SIG-M5 treated with dmso at 0.1 percent for 504 hours (cell line): Measurements from ENCODE around the gene LPA.
A peak's percentile ranks its signal among the peaks of the same experiment; 100 is the strongest.

Experiments used
- DNase-seq: peaks from one replicate; lab custom pipeline; 2025; ENCODE audit not compliant: unreplicated experiment; lab: John Stamatoyannopoulos, UW

LPA gene

DNA sequence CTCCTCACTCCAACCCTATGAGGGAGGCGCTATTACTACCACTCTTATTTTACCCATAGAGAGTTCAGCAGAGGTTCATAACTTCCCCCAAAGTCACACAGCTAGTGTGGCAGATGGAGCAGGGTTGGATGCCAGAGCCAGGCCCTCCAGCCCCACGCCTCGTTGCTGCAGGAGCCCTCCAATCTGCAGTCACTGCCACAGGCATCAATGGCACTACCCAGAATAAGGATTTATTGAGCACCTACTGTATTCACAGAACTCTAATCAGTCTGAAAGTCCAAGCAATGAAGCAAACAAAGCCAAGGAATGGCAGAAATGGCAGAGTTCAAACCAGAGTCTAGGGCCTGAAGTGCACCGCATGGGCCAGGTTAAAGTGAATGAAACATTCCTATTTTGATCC lies 144.9 kb downstream of the LPA start:
- DNase-seq: peak; percentile 1

DNA sequence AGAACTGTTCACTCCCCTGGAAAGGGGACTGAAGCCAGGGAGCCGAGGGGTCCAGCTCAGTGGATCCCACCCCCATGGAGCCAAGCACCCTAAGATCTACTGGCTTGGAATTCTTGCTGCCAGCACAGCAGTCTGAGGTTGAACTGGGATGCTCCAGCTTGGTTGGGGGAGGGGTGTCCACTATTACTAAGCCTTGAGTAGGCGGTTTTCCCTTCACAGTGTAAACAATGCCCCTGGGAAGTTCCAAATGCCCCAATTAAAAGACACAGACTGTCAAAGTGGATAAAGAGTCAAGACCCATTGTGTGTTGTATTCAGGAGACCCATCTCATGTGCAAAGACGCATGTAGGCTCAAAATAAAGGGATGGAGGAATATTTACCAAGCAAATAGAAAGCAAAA lies 150.2 kb downstream of the LPA start:
- DNase-seq: no peak

DNA sequence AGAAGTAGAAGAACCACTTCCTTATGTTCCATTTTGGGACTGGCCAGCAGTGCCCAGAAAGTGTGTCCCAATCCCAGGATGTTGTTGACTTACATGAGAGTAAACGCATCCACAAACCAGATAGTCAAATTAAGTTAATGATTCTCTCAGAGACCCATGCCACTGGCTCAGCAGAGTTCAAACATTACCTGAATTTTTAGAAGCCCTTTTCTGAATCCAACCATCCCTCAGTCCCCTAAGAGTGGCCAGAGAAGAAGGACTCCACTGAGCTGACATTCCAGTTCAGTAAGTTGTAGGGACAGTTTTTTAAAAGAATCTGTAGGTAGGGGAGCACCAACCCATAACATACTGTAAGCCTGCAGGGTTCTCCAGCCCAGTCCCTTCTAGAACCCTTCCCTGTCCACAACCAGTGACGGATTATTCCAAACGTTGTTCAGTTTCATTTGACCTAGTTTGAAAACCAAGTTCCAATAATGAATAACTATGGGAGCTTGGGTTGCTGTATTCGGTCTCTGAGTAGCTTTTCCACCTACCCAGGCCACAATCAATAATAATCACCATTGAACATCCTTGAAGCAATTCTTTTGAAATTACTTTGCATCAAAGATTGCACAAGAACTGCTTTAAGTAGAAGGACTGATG lies 153.0 kb downstream of the LPA start:
- no peak for DNase-seq

DNA sequence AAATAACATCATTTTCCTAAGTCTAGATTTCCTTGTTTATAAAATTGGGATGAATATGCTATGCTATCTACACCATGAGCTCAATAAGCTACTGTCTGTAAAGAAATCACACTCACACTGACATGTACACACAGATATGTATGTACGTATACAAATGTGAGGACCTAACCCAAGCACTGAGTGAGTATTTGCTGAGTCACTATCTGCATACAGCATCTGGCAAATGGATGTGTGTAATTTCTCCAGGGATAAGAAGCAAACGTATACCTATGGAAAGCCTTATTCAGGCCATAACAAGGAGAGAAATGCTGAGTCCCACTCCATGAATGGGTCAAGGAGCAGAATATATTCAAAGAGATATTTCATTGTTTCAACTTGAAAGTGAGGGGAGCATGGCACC lies 153.9 kb downstream of the LPA start:
- DNase-seq: no peak

DNA sequence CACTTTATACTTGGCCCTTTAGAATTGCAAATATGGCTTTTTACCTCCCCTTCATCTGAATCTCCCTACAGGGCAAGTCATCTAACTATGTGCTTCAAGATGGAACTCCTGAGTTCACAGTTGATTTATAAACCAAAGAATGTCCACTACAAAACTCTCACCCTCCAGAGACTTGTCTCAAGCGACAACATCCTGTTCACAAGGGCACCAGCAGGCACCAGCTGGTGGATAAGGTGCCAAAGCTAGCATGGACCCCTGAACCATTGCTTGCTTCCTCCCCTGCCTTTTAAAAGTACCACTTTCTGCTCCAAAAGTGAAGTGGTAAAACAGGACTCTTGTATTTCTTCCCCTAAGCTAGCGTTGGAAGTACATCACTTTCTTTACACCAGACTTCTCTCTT lies 154.5 kb downstream of the LPA start:
- DNase-seq: no peak

DNA sequence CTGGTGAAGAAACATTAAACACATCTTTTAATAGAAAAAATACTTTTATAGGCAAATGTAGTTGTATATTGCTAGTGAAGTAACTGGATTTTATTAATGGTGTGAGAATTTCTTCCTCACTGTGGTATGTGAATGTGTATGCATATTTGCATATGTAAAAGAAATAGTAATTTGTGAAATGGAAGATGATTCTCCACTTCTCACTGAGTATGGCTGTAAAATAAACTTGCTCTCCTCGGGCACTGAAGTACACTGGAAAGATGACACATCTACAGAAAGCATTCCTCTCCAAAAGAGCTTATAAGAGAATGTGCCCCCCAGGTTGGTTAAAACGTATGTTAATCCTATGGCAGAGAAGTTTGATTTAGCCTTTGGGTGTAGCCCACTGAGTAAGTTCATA lies 155.5 kb downstream of the LPA start:
- no peak for DNase-seq

DNA sequence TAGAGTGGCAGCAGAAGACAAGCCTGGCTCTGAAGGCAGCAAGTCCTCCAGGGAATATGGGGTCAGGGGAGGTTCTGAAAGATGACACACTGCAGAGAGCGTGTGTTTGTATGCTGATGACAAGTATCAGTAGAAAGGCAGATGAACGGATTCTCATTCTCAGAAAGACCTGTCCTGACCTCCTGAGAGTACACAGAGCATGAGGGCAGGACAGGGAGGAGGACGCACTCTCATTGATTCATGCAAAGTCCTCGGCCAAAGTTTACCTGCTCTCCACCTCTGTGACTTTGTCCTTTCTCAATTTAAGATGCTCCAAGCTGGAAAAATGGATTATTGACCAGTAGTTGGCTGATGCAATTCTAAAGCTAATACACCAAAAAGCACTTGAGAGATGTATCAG lies 156.7 kb downstream of the LPA start:
- no peak for DNase-seq

DNA sequence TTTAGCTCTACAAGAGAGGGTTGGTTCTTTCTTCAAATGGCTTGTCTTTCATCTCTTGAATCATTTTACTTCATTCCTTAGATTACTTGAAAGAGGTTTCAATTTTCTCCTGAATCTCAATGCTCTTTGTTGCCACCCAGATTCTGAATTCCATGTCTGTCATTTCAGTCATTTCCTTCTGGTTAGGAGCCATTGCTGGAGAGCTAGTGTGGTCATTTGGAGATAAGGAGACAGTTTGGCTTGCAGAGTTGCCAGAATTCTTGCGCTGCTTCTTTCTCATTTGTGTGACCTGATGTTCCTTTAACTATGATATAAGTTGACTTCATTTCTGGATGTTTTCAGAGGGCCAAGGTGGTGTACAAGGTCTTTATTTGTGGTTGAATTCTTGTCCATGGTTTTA lies 158.1 kb downstream of the LPA start:
- DNase-seq: no peak

DNA sequence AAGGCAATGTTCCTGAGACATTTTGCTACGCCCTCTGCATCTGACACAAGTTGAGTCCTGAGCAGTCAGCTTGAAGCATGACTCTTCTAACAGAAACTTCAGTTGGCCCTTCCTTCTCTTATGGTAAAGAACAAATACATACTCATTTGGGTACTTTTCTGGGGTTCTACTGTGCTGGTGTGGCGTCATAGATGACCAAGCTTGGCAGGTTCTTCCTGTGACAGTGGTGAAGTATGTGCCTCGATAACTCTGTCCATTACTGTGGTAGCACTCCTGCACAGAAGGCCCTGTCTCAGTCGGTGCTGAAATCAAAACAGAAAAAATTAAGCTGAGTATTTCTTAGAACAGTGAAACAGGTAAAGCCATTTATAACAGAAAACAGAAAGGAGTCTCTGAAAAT lies 163.4 kb downstream of the LPA start:
- DNase-seq: no peak

DNA sequence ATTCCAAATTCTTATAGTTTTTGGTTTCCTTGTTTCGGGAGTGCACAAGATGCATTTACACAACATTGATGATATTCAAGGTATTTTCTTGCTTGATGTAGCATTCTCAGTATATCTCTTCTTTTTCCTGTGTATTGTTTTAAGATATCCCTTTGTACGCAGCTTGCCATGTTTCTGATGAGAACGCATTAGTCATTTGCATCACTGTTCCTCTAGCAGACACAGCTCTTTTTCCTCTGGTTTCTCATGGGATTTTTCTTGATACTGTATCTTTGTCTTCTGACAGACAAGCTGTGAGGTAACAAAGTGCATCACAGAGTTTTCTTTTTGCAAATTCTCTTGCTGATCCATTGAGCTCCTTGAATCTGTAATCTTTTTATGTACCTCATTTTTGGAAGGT lies 169.5 kb downstream of the LPA start:
- DNase-seq: no peak

DNA sequence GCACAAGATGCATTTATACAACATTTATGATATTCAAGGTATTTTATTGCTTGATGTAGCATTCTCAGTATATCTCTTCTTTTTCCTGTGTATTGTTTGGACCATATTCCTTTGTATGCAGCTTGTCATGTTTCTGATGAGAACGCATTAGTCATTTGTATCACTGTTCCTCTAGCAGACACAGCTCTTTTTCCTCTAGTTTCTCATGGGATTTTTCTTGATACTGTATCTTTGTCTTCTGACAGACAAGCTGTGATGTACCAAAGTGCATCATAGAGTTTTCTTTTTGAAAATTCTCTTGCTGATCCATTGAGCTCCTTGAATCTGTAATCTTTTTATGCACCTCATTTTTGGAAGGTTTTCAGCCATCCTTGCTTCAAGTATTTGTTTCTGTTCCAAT lies 175.0 kb downstream of the LPA start:
- DNase-seq: no peak

DNA sequence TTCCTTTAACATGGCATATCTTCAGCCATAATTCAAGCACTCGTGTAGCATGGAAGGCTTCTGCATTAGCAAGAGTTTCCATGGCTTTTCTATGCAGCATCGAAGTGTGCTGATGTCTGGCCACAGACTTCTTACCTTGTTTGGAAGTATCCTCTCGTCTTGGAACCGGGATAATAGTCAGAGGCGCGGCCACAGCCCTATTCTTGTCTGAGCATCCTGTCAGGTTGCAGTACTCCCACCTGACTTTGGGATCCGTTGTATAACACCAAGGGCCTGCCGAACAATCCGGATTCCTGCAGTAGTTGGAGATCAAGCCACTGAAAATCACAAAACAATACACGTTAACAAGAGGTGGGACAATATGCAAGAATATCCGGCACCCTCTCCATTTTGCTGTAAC lies 177.0 kb downstream of the LPA start:
- DNase-seq: no peak
